A549 (cell line): ENCODE measurements around the gene TRIO.

Source experiments
- BCL3 ChIP-seq: fragments of >200 bp; sonication (Bioruptor Twin); formaldehyde crosslinking; IDR thresholded peaks from 3 replicates; pipeline ENCODE4 v1.6.1; 2016
- CEBPB ChIP-seq, 2 experiments: fragments of >200 bp in 1 of 2; sonication (Bioruptor Twin) in 1 of 2; formaldehyde crosslinking in 1 of 2; IDR thresholded peaks; 2 replicates each; pipeline ENCODE4 v1.6.1; 2012 to 2016
- CHD2 ChIP-seq: fragments of 150-350 bp; IDR thresholded peaks from 2 replicates; pipeline ENCODE4 v1.6.1; 2014; ENCODE audit warnings: low read length; ENCODE audit not compliant: partially characterized antibody
- CTCF ChIP-seq: fragments of >200 bp; sonication (Bioruptor Twin); formaldehyde crosslinking; IDR thresholded peaks from 3 replicates; pipeline ENCODE4 v1.5.1; 2016
- EP300 ChIP-seq, 2 experiments: fragments of >200 bp; sonication (Bioruptor Twin); formaldehyde crosslinking; IDR thresholded peaks; 2 replicates in 1 of 2; 3 replicates in 1 of 2; pipeline ENCODE4 v1.6.1; 2016 to 2017
- ESRRA ChIP-seq: fragments of 150-350 bp; IDR thresholded peaks from 2 replicates; pipeline ENCODE4 v1.6.1; 2014; ENCODE audit warnings: mild to moderate bottlenecking, low read length, borderline replicate concordance
- KDM5A ChIP-seq: fragments of 200-600 bp; sonication (generic); IDR thresholded peaks from 2 replicates; pipeline ENCODE4 v1.6.1; 2016; ENCODE audit warnings: antibody characterized with exemption, mild to moderate bottlenecking
- MYC ChIP-seq: IDR thresholded peaks from 2 replicates; pipeline ENCODE4 v1.6.1; 2012; ENCODE audit warnings: mild to moderate bottlenecking, inconsistent platforms, low read length, improper control_type of control experiment, borderline replicate concordance
- POLR2A ChIP-seq: IDR thresholded peaks from 2 replicates; pipeline ENCODE4 v1.6.1; 2012; ENCODE audit warnings: mild to moderate bottlenecking, low read length
- REST ChIP-seq: fragments of 200-600 bp; sonication (generic); IDR thresholded peaks from 2 replicates; pipeline ENCODE4 v1.6.1; 2016; ENCODE audit warnings: antibody characterized with exemption, mild to moderate bottlenecking, moderate library complexity
- ZFP36 ChIP-seq: fragments of 450-650 bp; IDR thresholded peaks from 2 replicates; pipeline ENCODE4 v1.6.1; 2014; ENCODE audit warnings: borderline replicate concordance; ENCODE audit not compliant: partially characterized antibody

- no peak for TF ChIP-seq CEBPB (IDR thresholded peaks at IDR 0.05)
- no peak for TF ChIP-seq CHD2
- no peak for TF ChIP-seq REST
- TF ChIP-seq ESRRA, result no peak
- TF ChIP-seq MYC, result no peak
- no peak for TF ChIP-seq CTCF
- no peak for TF ChIP-seq ZFP36
- no peak for TF ChIP-seq KDM5A
- TF ChIP-seq POLR2A, result no peak
- TF ChIP-seq EP300 (IDR thresholded peaks at IDR 0.05), result no peak
- TF ChIP-seq BCL3, result no peak
Observed at GRCh38 chr5:14472986-14473567, 329.9 kb downstream of the TRIO start.
